ENCODE data around the gene BRD4.

Gene BRD4

GRCh38 chr19:15313649-15314279 lies 18.6 kb downstream of the BRD4 start:
- no peak for DNase-seq (ENCODE audit: low spot score)

GRCh38 chr19:15307169-15307568 lies 25.2 kb downstream of the BRD4 start:
- no peak for DNase-seq (ENCODE audit: low spot score)

- no peak for DNase-seq (ENCODE audit: low spot score)
These were observed 26.6 kb downstream of the BRD4 start for GRCh38 chr19:15305582-15306334.

GRCh38 chr19:15304140-15304705 lies 28.1 kb downstream of the BRD4 start:
- DNase-seq (ENCODE audit: low spot score) = no peak

GRCh38 chr19:15303105-15303780 lies 29.1 kb downstream of the BRD4 start:
- DNase-seq (ENCODE audit: low spot score) = no peak

GRCh38 chr19:15300533-15301197 lies 31.7 kb downstream of the BRD4 start:
- DNase-seq (ENCODE audit: low spot score) = no peak

- no peak for DNase-seq (ENCODE audit: low spot score)
These were observed 32.5 kb downstream of the BRD4 start for GRCh38 chr19:15299568-15300409.

- no peak for DNase-seq (ENCODE audit: low spot score)
These were observed 33.3 kb downstream of the BRD4 start for GRCh38 chr19:15298847-15299567.

GRCh38 chr19:15297416-15298224 lies 34.7 kb downstream of the BRD4 start:
- no peak for DNase-seq (ENCODE audit: low spot score)

GRCh38 chr19:15296841-15297415 lies 35.4 kb downstream of the BRD4 start:
- DNase-seq (ENCODE audit: low spot score) = no peak

- no peak for DNase-seq (ENCODE audit: low spot score)
These were observed 36.0 kb downstream of the BRD4 start for GRCh38 chr19:15296353-15296752.

- DNase-seq (ENCODE audit: low spot score) = no peak
These were observed 37.8 kb downstream of the BRD4 start for GRCh38 chr19:15294561-15294990.

- DNase-seq (ENCODE audit: low spot score) = no peak
These were observed 38.4 kb downstream of the BRD4 start for GRCh38 chr19:15293781-15294491.

GRCh38 chr19:15292847-15293582 lies 39.3 kb downstream of the BRD4 start:
- no peak for DNase-seq (ENCODE audit: low spot score)

GRCh38 chr19:15292140-15292539 lies 40.2 kb downstream of the BRD4 start:
- DNase-seq (ENCODE audit: low spot score) = no peak

GRCh38 chr19:15291548-15292021 lies 40.8 kb downstream of the BRD4 start:
- DNase-seq (ENCODE audit: low spot score) = no peak

GRCh38 chr19:15291089-15291488 lies 41.2 kb downstream of the BRD4 start:
- DNase-seq (ENCODE audit: low spot score) = no peak

GRCh38 chr19:15290166-15290565 lies 42.2 kb downstream of the BRD4 start:
- DNase-seq (ENCODE audit: low spot score) = no peak
